Endothelial cell of hepatic sinusoid (primary cell): ENCODE results near the gene DMXL1.
"Not testable (repeated sequence)": the region's sequence is repeated elsewhere in the genome, so short reads cannot be mapped to it uniquely, and the experiment has no call there.

Experiments
- in situ Hi-C: cut with HindIII; loops from 2 replicates; pipeline ENCODE4 v1.10.0; 2017; ENCODE audit warnings: low sequenced_read_pairs

The DMXL1 gene

DNA sequence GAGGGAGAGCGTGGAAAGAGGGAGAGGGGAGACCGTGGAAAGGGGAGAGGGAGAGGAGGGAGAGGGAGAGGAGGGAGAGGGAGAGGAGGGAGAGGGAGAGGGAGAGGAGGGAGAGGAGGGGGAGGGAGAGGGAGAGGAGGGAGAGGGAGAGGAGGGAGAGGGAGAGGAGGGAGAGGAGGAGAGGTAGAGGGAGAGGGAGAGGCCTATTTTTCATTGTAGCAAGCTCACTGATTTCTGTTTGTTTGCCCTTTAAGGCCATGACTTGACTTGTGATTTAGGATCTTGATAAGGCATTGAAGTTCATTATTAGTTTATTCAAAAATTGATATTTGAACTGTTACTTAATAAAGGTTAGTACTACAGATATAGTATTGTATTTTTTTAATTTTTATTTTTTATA lies 52.4 kb downstream of the DMXL1 start:
- in situ Hi-C loops: no loop called here

GRCh38 chr5:119129770-119130169 lies 58.9 kb downstream of the DMXL1 start:
- in situ Hi-C loops: no loop called here

GRCh38 chr5:119131530-119132304 lies 60.8 kb downstream of the DMXL1 start:
- in situ Hi-C loops: no loop called here

GRCh38 chr5:119135743-119136142 lies 64.9 kb downstream of the DMXL1 start:
- in situ Hi-C loops: not testable (repeated sequence)

DNA sequence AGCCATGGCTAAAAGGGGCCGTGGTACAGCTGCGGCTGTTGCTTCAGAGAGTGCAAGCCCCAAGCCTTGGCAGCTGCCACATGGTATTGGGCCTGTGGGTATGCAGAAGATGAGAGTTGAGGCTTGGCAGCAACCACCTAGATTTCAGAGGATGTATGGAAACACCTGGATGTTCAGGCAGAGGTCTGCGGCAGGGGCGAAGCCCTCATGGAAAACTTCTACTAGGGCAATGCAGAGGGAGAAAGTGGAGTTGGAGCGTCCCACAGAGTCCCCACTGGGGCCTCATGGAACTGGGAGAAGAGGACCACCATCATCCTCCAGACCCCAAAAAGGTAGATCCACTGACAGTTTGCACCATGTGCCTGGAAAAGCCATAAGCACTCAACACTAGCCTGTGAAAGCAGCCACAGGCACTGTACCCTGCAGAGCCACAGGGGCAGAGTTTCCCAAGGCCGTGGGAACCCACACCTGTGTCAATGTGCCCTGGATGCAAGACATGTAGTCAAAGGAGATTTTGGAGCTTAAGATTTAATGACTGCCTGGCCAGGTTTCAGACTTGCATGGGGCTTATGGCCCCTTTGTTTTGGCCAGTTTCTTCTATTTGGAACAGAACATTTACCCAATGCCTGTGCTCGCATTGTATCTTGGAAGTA lies 65.9 kb downstream of the DMXL1 start:
- in situ Hi-C loops: no loop called here

DNA sequence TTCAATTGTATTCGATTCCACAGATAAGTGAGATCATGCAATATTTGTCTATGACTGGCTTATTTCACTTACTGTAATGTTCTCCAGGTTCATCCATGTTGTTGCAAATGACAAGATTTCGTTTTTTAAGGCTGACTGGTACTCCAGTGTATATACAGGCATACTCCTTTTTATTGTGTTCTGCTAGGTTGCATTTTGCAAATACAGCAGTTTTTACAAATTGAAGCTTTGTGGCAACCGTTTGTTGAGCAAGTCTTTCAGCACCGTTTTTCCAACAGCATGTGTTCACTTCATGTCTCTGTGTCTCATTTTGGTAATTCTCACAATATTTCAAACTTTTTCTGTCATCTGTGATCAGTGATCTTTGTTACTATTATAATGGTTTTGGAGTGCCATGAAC lies 82.7 kb downstream of the DMXL1 start:
- in situ Hi-C loops: no loop called here

DNA sequence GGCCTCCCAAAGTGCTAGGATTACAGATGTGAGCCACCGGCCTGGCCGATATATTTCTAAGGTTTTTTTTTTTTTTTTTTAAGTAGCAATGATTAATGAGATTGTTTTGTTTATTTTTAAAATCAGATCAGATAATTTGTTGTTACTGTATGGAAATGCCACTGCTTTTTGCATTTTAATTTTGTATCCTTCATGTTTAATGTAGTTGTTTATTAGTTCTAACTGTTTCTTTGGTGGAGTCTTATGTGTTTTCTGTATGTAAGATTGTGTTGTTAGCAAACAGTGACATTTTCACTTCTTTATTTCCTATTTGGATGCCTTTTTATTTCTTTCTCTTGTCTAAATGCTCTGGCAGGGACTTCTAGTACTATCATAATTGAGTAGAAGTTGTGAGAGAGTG lies 87.3 kb downstream of the DMXL1 start:
- in situ Hi-C loops: no loop called here

DNA sequence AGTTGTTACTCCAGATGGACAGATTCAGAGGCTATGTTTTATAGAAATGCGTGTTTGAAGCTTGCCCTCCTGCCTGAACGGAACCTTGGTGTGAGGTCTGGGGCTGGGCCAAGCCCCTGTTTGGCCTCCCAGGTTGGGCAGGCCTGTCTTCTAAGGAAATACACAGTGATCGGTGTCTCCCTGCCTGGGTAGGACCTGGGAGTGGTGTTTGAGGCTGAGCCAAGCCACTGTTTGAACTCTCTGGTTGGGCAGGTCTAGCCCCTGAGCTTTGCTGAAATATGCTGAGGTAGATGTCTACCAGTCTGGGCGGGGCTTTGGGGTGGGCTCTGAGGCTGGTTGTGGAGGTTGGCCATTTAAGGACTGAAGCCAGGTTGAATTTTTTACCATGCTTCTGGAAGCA lies 90.5 kb downstream of the DMXL1 start:
- in situ Hi-C loops: no loop called here

GRCh38 chr5:119166026-119166425 lies 95.1 kb downstream of the DMXL1 start:
- in situ Hi-C loops: no loop called here

- in situ Hi-C loops: no loop called here
These were observed 97.5 kb downstream of the DMXL1 start for GRCh38 chr5:119168401-119168800.

- in situ Hi-C loops: no loop called here
These were observed 100.8 kb downstream of the DMXL1 start for GRCh38 chr5:119171686-119172085.

- in situ Hi-C loops: no loop called here
These were observed 103.8 kb downstream of the DMXL1 start for GRCh38 chr5:119174578-119175163.

DNA sequence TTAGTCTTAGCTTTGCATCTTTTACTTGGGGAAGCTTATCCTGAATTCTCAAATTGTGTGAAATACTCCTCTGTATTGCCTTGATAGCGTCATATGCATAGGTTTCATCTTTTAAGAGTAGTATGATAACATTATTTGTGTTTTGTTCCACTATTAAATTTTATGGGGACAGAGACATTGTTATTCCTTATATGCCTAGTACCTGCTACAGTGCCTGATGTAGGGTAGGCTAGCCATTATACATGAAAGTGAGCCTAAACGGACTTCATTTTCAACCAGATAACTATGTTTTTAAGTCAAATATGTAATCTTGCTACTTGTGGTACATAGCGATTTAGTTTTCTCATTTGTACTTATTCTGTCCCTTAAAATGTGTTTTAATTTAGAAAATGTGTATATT lies 105.9 kb downstream of the DMXL1 start:
- in situ Hi-C loops: no loop called here

DNA sequence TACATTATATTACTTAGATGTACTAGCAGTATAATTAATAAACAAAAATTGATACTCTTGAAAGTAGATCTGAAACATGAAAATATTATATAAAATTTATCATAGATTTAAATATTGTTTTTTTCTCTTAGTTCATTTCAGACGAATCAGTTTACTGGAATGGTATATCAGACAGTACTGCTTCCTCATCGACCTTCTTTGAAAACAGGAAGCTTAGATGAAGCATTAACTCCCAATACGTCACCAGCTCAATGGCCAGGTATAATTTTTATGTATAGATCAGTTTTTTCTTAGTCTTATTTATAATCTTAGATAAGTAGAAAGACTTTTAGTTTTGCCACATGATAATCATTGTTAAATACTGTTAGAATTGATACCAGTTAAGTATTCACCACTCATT lies 106.3 kb downstream of the DMXL1 start:
- in situ Hi-C loops: no loop called here

DNA sequence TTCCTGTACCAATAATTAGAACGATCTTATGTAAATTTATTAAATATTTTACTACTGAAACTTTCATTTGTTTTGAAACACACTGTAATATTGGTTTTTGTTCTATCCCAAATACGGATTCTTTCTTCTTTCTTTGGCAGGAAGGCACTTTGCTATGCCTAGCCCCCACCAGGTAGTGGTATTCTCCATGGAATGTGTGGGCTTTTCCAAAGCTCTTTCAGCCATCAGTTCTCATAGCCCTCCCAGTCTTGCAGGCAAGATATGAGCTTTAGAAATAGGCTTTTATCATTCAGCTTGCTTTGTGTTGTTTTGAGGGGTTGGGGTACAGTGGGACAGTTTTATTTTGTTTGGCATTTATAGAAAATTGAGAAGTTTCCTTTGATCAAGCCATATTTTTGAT lies 107.5 kb downstream of the DMXL1 start:
- in situ Hi-C loops: no loop called here

DNA sequence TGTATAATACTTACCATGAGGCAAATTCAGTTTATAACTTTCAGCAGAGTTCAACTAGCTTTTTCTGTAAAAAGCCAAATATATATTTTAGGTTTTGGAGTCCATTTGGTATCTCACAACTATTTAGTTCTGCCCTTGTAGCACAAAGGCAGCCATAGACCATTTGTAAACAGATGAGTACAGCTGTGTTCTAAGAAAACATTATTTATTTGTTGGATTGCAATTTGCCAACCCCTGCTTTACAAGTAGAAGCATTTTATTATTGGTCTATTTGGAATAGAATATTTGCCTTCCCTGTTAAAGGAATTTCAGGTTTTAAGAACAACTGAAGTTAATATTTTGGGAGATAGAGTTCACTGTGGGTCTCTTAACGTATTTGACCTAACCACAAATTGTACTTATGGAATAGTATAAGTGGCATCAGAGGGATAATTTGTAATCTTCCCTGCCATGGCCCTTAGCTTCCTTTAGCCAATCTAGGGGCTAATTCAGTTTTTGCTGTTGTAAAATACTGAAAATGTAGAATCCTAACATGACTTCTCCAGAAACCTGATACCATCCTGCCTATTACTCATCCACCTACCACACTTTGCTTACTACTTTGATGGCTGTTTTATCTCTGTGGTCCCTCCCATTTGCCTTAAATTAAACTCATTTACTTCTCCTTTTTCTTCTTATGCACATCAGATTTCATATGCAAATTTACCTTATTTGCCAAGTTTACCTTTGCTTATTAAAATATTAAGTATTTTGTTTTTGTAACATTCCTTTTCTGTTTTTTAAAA lies 109.2 kb downstream of the DMXL1 start:
- in situ Hi-C loops: no loop called here

- in situ Hi-C loops: loop anchor here (5.0 kb wide), 1 partner anchor 42 kb away; no protein-coding TSS in a partner anchor
These were observed 114.6 kb downstream of the DMXL1 start for GRCh38 chr5:119185512-119185911.

DNA sequence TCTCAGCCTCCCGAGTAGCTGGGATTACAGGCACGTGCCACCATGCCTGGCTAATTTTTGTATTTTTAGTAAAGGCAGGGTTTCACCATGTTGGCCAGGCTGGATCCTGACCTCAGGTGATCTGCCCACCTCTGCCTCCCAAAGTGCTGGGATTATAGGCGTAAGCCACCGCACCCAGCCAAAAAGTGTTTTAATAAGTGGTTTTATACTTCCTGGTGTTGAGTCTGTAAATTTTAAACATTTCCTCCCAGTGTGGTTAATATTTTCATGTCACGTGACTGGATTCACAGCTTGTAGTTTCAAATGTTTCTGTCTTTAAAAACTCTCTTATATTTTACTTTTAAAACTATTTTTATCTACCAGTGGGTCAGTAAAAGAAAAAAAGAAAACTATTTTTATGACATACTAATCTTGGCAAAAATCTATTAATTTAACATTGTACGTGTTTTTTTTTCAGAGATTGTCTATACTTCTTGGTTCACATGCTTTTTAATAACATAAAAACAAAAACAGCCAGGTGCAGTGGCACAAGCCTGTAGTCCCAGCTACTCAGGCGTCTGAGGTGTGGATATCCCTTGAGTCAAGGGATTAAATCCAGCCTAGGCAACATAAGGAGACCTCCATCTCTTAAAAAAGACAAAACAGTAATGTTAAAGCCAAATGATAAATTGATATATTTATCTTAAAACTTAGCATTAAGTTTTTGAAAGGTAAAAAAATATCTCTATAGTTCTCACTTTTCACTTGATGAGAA lies 117.1 kb downstream of the DMXL1 start:
- in situ Hi-C loops: loop anchor here (5.0 kb wide), 1 partner anchor 39 kb away; no protein-coding TSS in a partner anchor

- in situ Hi-C loops: no loop called here
These were observed 119.7 kb downstream of the DMXL1 start for GRCh38 chr5:119190470-119191095.

GRCh38 chr5:119191944-119192343 lies 121.1 kb downstream of the DMXL1 start:
- in situ Hi-C loops: no loop called here
